Measurements from ENCODE around the gene ATXN7L2. TPM values are rescaled to one million over a fixed set of nuclear protein-coding genes. Genes with fewer than 3 reads are reported as not detected.

Gene ATXN7L2
- polyA plus RNA-seq, 3 donors from 2014 or later, result 0.94 to 8.9 (median 4.1) TPM

DNA sequence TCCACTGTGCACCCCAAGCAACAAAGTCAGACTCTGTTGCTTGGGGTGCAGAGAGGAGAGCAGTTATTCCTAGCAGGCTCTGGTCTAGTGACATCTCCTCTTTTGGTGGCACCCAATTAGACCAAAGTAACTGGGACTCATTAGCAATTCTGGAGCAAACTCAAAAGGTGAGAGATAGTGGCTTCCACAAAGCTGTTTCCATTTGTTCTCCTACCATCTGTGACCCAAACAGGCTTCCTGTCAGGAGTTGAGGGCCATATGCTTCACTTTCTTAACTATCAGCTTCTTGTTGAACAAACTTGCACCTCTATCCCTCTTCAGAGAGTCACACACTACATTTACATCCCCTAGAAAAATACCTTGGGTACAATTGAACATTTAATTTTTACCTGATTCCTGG, 1.5 kb upstream of the ATXN7L2 start:
- H3K27me3 Mint-ChIP-seq (ENCODE audit: low read depth in 3 of 3), result peaks cover 10 to 18% (median 11%) of the 10 kb centered on the region in 3 donors

DNA sequence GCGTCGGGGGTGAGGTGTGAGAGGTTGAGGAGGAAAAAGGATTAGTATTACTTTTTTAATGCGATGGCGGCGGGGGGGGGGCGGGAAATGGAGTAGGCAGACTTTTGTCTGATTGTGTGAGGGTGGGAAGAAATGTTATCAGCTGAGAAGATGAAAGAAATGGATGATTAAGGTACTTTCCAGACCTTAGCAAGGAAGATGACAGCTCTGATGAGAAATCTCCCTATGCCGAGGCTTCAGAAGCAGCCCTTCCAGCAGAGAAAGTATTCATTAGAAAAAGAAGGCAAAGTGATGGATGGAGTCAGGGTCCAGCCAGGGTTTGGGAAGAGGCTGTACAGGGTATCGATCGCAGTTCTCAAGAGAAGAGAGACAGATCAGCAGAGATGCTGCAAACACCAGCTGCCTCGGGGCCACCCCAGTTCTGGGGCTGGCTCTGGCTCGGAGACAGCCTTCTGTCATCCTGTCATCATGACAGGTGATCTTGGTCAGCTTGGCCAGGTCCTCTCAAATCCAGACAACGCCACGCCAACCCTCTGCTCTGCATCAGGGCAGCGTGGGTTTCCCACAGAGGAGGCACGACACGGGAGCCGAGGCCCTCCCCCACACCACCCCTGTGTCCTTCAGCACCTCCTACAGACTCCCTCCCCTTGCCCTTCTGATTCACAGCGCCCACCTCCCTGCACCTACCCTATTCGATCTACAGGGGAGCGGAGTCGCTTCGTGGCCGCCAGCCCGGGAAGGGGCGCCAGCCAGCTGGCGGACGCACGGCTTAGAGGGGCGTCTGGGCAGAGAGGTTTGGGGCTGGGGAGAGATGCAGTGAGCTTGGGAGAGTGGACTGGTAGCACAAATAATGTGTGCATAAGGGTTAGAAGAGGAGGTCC, 674 bp upstream of the ATXN7L2 start:
- Mint-ChIP-seq H3K27ac (peak overlapping the region; percentile 66 to 94 (median 84)), H3K4me1 (peaks cover 23 to 24% of the 10 kb centered on the region in 2 donors), H3K4me3 (peak overlapping the region; percentile 86 to 97 (median 93)), H3K36me3 (peaks cover 0 to 8% (median 0%) of the 10 kb centered on the region in 3 donors), H3K27me3 (ENCODE audit: low read depth in 3 of 3) (peaks cover 9 to 18% (median 11%) of the 10 kb centered on the region in 3 donors), H3K9me3 (no peaks in the 10 kb centered on the region)
- DNase-seq, result no peak

More for the DNA sequence above, 1.5 kb upstream of the ATXN7L2 start:
- no peak for DNase-seq
- H3K9me3 Mint-ChIP-seq, result no peaks in the 10 kb centered on the region
- H3K4me1 Mint-ChIP-seq, result peaks cover 23 to 24% of the 10 kb centered on the region in 2 donors
- H3K27ac Mint-ChIP-seq, result peak overlapping the region in 1 of 6 donors; percentile 78
- H3K4me3 Mint-ChIP-seq, result peak overlapping the region in 4 of 5 donors; percentile 14 to 97 (median 93)
- peaks cover 0 to 4% (median 0%) of the 10 kb centered on the region in 3 donors for H3K36me3 Mint-ChIP-seq

DNA sequence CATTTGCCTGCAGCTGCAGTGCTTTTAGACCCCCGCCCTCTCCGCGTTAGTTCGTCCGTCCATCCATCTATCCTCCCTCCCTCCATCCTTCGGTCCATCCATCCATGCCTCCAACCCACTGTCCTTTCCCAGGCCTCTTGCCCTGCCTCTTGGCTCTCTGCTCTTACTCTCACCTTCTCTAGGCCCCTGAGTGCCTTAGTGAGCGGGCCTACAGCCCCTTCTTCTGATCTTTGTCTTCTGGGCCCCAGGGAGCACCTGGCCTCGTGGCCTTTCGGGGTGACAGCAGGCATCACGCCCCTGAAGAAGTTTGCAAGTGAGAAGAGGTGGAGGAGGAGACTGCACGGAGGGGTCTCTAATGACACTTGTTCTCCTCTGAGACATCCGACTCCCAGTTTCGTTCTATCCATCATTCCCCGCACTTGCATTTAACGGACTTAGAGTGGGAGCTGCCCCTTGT, 842 bp downstream of the ATXN7L2 start:
- no peak for DNase-seq
- Mint-ChIP-seq H3K4me1 (peaks cover 23 to 24% of the 10 kb centered on the region in 2 donors), H3K27me3 (ENCODE audit: low read depth in 3 of 3) (peaks cover 2 to 13% (median 8%) of the 10 kb centered on the region in 3 donors), H3K4me3 (peak overlapping the region; percentile 86 to 97 (median 93)), H3K27ac (peak overlapping the region; percentile 75 to 89 (median 86)), H3K9me3 (no peaks in the 10 kb centered on the region), H3K36me3 (peaks cover 0 to 8% (median 0%) of the 10 kb centered on the region in 3 donors)

DNA sequence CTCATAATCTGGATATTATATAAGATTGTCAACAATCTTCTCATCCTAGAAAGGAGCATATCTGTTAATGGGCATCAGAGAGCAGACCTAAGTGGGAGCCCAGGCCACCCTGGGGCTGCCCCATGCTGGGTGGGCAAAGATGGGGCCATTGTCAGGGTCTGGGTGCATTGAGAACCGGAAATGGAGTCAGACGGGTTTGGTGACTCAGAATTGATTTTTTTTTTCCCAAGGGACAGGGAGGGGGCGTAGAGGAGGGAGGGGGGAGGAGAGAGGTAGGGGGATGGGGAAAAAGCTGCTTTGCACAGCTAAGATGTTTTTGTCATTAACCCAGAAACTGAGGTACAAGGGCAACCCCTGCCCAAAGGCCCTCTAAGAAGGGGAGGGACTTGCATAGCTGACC, 1.3 kb downstream of the ATXN7L2 start:
- peaks cover 0 to 8% (median 0%) of the 10 kb centered on the region in 3 donors for H3K36me3 Mint-ChIP-seq

DNA sequence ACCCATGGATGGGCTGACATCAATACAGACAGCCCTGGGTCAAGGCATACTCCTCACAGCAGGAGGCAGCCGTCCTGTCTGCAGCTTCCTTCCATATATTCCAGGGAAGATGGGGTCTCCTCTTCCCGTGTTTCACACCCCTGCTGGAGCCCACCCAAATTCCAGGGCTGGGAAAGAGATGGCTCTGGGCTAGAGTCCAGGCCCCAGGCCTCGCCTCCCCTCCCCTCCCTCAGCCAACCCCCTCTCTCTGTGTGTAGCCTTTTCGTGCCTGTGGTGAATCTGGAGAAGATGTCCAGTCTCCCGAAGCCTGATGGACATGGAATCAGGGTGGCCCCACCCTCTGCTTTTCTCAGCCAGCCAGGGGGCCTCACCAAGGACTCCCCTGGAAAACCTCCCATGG, 3.6 kb downstream of the ATXN7L2 start:
- Mint-ChIP-seq H3K27ac (no peak overlapping the region), H3K9me3 (no peaks in the 10 kb centered on the region), H3K27me3 (ENCODE audit: low read depth in 3 of 3) (peaks cover 2 to 8% (median 3%) of the 10 kb centered on the region in 3 donors), H3K36me3 (peaks cover 0 to 12% (median 4%) of the 10 kb centered on the region in 3 donors), H3K4me1 (peaks cover 28 to 31% of the 10 kb centered on the region in 2 donors), H3K4me3 (no peak overlapping the region)
- no peak for DNase-seq

More for the DNA sequence above, 1.3 kb downstream of the ATXN7L2 start:
- H3K27me3 Mint-ChIP-seq (ENCODE audit: low read depth in 3 of 3), result peaks cover 2 to 10% (median 8%) of the 10 kb centered on the region in 3 donors
- H3K9me3 Mint-ChIP-seq, result no peaks in the 10 kb centered on the region
- DNase-seq, result no peak
- peak overlapping the region; percentile 86 to 97 (median 93) for H3K4me3 Mint-ChIP-seq
- peak overlapping the region in 3 of 6 donors; percentile 82 to 89 (median 83) for H3K27ac Mint-ChIP-seq
- H3K4me1 Mint-ChIP-seq, result peaks cover 23 to 24% of the 10 kb centered on the region in 2 donors

DNA sequence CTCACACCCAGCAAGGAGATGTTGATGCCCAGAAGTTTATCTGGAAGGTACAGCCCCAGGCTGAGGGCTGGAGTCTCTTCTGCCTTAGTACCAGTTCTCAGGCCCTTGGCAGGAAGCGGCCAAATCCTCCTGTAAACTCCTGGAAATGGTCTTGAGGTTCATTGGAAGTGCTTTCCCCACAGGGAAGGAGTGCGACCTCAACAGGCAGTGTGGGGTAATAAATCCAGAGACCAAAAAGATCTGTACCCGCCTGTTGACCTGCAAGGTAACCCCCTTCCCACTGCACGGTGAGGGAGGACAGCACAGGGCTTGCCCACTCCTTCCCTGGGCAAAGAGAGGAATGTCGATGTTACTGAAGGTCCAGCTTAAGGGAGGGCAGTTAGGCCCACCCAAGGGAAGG, 4.5 kb downstream of the ATXN7L2 start:
- Mint-ChIP-seq H3K36me3 (peaks cover 0 to 12% (median 4%) of the 10 kb centered on the region in 3 donors), H3K4me1 (peaks cover 23 to 25% of the 10 kb centered on the region in 2 donors), H3K27me3 (ENCODE audit: low read depth in 3 of 3) (peaks cover 2 to 7% (median 3%) of the 10 kb centered on the region in 3 donors), H3K4me3 (no peak overlapping the region), H3K9me3 (no peaks in the 10 kb centered on the region), H3K27ac (no peak overlapping the region)
- DNase-seq, result no peak

DNA sequence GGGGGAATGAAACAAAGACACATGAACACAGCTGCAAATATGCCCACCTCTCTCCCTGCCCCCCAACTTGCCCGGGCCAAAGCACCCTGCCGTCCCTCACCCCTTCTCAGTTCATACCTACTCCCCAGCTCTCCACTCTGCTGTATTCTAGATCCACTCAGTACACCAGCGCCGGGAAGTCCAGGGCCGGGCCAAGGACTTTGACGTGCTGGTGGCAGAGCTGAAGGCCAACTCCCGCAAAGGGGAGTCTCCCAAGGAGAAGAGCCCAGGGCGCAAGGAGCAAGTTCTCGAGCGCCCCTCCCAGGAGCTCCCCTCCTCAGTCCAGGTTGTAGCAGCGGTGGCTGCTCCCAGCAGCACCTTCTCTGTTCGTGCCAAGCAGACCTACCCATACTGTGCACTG, 5.0 kb downstream of the ATXN7L2 start:
- no peaks in the 10 kb centered on the region for H3K9me3 Mint-ChIP-seq
- peaks cover 20% of the 10 kb centered on the region in 2 donors for H3K4me1 Mint-ChIP-seq
- peak overlapping the region in 1 of 6 donors; percentile 17 for H3K27ac Mint-ChIP-seq
- H3K4me3 Mint-ChIP-seq, result no peak overlapping the region
- H3K36me3 Mint-ChIP-seq, result peaks cover 0 to 12% (median 4%) of the 10 kb centered on the region in 3 donors
- peaks cover 0 to 5% (median 2%) of the 10 kb centered on the region in 3 donors for H3K27me3 Mint-ChIP-seq (ENCODE audit: low read depth in 3 of 3)
- no peak for DNase-seq

DNA sequence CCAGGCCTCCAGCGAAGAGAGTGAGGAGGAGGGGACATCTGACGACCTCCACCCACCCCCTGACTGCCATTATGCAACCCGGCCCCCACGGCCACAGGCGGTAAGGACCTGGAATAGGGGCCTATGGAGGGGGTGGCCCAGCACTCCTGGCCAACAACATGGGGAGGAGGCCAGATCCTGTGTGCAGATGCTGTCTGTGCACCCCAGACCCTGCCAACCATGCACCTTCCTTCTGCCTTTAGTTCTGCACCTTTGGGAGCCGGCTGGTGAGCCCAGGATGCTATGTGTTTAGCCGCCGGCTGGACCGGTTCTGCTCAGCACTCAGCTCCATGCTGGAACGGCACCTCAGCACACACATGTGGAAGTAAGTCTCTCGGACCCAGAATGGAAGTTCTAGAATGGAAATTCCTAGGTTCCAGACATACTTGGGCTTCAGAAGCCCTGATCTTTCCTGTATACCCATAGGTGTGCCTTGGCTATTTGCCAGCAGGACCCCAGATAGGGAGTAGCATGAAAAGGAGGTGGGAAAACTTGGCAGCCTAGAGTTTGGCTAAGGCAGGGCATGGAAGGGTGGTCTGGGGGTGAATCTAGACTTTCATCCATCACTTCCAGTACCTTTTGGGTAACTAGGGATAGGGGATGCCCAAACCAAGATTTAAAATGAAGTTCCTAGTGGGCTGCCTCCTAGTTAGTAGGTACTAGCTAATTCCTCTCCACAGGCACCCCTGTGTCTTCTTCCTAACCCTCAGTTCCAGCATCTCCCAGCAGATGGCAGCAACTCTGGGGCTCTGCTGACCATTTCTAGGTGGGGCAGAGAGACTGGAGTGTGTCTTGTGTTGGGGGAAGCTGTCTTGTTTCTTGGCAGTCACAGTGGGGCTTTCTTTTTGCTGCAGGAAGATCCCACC, 6.6 kb downstream of the ATXN7L2 start:
- peaks cover 22 to 23% of the 10 kb centered on the region in 2 donors for H3K4me1 Mint-ChIP-seq
- no peak overlapping the region for H3K27ac Mint-ChIP-seq
- DNase-seq, result peak; percentile 53 to 69 (median 67)
- H3K9me3 Mint-ChIP-seq, result no peaks in the 10 kb centered on the region
- no peak overlapping the region for H3K4me3 Mint-ChIP-seq
- H3K36me3 Mint-ChIP-seq, result peaks cover 0 to 12% (median 4%) of the 10 kb centered on the region in 3 donors
- H3K27me3 Mint-ChIP-seq (ENCODE audit: low read depth in 3 of 3), result peaks cover 0 to 11% (median 5%) of the 10 kb centered on the region in 3 donors

DNA sequence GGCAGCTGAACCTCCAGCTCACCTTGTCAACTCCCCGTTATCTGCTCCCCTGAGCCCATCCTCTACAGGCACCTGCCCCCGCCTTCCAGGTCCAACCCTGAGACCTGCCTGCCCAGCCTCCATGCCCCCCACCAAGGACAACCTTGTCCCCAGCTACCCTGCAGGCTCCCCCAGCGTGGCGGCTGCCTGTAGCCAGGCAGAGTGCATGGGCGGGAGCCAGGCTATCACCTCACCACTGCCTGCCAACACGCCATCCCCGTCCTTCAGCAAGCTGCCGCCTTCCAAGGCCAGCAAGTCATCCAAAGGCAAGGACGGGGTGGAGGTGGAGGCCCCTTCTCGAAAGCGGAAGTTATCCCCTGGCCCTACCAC, 7.2 kb downstream of the ATXN7L2 start:
- DNase-seq, result no peak
- Mint-ChIP-seq H3K4me3 (no peak overlapping the region), H3K27ac (no peak overlapping the region), H3K9me3 (no peaks in the 10 kb centered on the region), H3K27me3 (ENCODE audit: low read depth in 3 of 3) (peaks cover 0 to 11% (median 5%) of the 10 kb centered on the region in 3 donors), H3K36me3 (peaks cover 0 to 16% (median 4%) of the 10 kb centered on the region in 3 donors), H3K4me1 (peaks cover 25 to 27% of the 10 kb centered on the region in 2 donors)

DNA sequence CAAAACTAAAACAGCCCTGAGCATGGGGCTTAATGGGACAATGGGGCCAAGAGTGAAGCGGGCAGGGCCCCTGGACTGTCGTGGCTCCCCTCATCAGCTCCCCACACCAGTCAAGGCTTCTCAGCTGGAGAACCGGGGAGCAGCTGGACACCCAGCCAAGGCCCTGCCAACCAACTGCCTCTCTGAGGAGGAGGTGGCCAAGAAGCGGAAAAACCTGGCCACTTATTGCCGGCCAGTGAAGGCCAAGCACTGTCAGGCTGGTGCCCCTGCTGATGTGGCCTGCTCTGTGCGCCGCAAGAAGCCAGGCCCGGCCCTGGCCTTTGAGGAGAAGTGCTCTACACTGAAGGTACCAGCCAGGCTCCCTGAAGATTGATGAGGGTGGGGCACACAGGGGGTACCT, 7.7 kb downstream of the ATXN7L2 start:
- Mint-ChIP-seq H3K4me1 (peaks cover 30 to 31% of the 10 kb centered on the region in 2 donors), H3K36me3 (peaks cover 4 to 20% (median 9%) of the 10 kb centered on the region in 3 donors), H3K27me3 (ENCODE audit: low read depth in 3 of 3) (peaks cover 0 to 11% (median 5%) of the 10 kb centered on the region in 3 donors), H3K4me3 (no peak overlapping the region), H3K27ac (no peak overlapping the region), H3K9me3 (no peaks in the 10 kb centered on the region)
- DNase-seq, result no peak

DNA sequence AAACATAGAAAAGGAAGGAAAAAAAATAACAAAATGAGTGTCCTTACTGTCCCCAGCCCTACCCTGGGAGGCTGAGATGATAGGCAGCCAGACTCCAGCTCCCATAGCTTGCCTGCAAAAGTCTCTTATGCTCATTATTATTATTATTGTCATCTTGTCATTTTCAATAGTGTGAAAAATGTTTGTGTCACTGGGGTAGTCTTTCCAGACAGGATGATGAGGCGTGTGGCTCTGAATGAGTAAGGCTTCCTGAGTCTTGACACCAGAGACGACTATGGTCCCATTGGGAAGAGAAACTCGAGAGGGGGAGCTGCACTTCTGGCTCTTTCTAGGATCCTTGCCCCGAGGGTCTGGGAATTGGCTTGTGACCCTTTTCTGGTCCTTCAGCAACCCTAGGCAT, 9.1 kb downstream of the ATXN7L2 start:
- peaks cover 0 to 11% (median 5%) of the 10 kb centered on the region in 3 donors for H3K27me3 Mint-ChIP-seq (ENCODE audit: low read depth in 3 of 3)
- no peak for DNase-seq
- H3K9me3 Mint-ChIP-seq, result no peaks in the 10 kb centered on the region
- H3K4me3 Mint-ChIP-seq, result peak overlapping the region in 4 of 5 donors; percentile 24 to 57 (median 34)
- peaks cover 6 to 24% (median 13%) of the 10 kb centered on the region in 3 donors for H3K36me3 Mint-ChIP-seq
- no peak overlapping the region for H3K27ac Mint-ChIP-seq
- H3K4me1 Mint-ChIP-seq, result peaks cover 36 to 40% of the 10 kb centered on the region in 2 donors

DNA sequence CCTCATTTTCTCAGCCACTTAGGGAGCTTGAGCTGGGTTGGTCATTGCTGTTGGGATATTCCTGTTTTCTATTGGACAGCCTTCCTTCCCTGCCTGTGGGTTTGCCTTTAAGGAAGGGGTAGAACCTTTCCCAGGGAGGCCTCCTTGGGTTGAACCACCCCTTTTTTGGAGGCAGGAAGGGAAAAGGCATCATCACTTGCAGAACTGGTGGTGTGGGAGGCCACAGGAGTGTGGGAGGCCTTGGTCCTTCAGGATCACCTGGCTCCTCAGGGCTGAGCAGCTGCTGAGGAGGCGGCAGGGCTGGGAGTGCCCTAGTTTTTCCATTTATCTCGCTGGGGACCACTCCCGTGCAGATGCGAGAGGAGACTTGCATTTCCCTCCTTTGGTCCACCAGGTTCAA, 9.5 kb downstream of the ATXN7L2 start:
- no peaks in the 10 kb centered on the region for H3K9me3 Mint-ChIP-seq
- DNase-seq, result no peak
- peak overlapping the region in 4 of 5 donors; percentile 75 to 96 (median 92) for H3K4me3 Mint-ChIP-seq
- H3K27me3 Mint-ChIP-seq (ENCODE audit: low read depth in 3 of 3), result peaks cover 0 to 11% (median 5%) of the 10 kb centered on the region in 3 donors
- peaks cover 36 to 42% of the 10 kb centered on the region in 2 donors for H3K4me1 Mint-ChIP-seq
- peaks cover 6 to 21% (median 13%) of the 10 kb centered on the region in 3 donors for H3K36me3 Mint-ChIP-seq
- H3K27ac Mint-ChIP-seq, result no peak overlapping the region
